ENCODE data around the gene MYO16.

GRCh38 chr13:108676620-108677019 lies 47.2 kb downstream of the MYO16 start:
- TF ChIP-seq EZH2phosphoT487 (IDR thresholded peaks at IDR 0.05; ENCODE audit: low read depth, severe bottlenecking, unreplicated experiment) (no peak), CTCF (IDR thresholded peaks at IDR 0.05; ENCODE audit: poor library complexity) (no peak)

Measured in hepatocyte (in vitro differentiated cells).